Hematopoietic multipotent progenitor cell treated with erythropoietin and hydrocortisone succinate and interleukin-3 and kit ligand, for 4 days (in vitro differentiated cells): ENCODE results near the gene SGCD.

ENCODE experiments used
- DNase-seq: peaks from one replicate; pipeline ENCODE4 v3.0.0-alpha.2; 2015

The SGCD gene

DNA sequence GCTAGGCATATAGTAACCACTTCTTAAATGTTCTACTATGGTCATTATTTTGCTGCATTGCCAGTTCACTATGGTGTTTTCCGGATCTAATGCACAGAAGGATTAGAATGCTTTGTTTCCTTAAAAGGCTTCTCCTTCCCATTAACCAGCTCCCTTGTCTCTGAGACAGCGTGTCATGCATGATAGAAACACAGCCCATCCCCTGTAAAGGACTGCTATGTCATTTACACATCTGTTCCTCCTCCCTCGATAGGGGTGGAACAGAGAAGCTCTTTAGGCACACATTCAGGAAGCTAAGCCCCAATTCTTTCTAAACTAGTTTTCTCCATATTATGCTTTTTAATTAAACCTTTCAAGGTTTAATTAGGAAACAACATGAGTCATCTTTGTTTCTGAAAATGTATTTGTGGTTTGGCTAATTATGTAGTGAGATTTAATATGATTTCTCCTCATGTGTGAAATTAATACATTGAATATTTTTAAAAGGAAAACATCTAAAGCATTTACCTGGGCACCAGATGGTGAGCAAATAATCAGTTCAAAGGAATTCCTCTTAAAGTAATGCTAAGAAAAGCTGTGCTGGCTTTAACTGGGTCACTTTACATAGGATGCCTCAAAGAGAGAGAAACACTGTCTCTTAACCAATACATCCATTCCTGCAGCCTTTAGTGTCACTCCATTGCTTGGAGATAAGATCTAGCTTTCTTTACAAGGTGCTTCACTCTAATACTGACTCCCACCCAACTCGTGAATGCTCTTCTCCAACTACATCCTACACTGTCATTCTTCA is 389.8 kb downstream of the SGCD start:
- no peak for DNase-seq

DNA sequence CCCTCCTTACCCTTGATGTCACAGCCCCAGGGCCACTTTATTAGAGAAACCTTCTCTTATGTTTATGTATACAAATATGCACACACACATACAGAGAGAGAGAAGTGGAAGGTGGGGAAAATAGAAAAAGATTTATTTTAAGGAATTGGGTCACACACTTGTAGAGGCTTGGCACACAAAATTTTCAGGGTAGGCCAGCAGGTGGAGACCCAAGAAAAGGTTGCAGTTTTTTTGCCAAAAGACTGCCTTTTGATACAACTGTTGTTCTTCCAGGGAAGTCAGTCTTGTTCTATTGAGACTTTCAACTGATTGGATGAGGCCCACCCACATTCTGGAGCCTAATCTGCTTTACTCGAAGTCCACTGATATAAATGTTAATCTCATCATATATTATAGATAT is 392.0 kb downstream of the SGCD start:
- DNase-seq: no peak

DNA sequence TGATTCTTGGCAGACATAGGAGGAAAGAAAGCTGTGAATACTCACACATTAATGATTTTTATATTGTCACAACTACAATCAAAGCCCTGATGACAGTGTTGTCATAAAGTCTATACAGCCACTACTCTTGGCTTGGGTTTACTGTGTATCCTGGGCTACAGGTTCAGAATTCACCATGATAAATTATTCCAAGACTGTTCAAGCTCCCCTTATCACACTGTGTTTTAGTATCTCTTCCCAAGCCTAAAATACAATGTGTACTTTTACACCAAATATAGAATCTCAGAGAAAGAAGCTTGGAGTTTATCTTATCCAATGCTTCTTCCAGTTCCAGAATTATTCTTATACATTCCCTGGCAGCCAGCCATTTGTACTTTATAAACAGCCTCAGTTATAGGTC is 395.4 kb downstream of the SGCD start:
- no peak for DNase-seq

DNA sequence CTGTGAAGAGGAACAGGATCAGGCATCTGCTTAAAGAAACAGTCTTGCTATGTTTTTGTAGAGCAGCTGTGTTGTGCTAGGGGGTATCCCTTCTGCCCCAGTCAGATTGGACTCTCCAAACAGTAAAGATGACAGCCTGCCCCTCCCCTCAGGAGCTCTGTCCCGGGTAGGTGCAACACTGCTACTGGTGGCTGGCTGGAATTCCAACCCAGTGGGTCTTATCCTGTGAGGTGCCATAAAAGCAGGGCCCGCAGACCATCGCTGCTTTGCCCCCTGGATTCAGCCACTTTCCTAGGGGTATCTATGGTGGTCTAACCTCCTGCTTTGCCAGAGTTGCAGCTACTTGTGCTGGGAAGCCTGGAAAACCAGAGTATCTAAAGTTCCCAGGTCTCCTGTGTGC is 408.5 kb downstream of the SGCD start:
- no peak for DNase-seq

DNA sequence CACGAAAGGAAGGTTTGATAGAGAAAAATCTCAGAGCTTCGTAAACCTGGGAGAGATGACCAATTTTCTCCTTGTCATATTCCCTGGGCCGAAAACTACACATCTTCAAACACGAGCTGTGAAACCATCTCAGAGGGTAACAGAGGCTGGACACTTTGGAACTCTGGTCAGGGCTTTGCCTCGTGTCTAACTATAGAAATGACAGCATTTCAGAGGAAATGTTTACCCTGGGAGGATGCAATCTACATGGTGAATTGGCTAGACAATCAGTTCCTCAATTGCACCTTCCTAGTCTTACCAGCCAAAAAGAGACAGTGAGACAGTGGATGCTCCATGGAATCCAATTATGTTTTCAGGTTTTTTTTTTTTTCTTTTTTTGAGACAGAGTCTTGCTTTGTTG is 414.6 kb downstream of the SGCD start:
- no peak for DNase-seq

DNA sequence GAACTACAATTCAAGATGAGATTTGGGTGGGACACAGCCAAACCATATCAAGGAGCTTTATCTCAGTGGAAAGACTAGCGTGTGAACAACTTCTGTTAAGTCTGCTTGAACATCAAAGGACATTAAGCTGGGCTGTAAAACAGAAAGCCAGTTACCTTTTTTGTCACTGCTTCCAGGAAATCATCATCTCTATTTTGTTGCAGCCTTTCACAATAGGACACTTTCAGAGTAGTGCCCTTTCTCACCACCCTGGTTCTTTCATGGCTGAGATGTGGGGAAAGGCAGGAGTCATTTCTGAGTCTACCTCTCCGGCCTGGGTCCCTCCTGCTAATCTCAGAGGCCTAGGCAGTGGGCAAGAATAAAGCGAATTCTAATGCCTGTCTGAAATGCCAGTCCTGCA is 426.9 kb downstream of the SGCD start:
- DNase-seq: no peak

DNA sequence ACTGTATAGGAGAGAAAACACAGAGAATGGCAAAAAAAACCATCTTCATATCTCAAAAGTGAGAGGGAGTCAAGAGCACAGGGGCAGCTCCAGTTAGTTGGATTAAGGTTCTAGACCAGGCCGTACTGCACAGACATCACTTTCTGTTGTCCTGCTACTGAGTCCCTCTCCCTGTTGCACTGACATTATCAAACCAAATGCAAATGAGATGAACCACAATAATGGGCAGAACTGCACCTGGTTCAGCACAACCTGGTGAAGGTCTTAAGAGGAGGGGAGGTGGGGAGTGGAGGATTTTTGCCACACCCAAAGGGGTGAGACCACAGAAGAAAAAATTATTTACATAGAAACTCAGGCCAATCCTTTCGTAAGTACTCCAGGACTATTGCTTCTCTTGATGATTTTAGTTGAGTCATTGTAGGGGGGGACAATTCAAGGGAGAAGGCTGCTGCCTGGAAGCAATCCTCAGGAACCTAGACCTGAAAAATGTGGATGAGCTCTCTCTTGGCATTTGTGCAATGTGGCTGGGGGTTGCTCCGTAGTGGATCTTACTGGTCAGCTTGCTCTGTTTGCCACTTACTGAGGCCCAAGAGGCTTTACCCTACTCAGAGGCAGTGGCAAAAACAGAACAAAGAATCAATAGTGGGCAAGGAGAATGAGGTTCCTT is 428.6 kb downstream of the SGCD start:
- no peak for DNase-seq

DNA sequence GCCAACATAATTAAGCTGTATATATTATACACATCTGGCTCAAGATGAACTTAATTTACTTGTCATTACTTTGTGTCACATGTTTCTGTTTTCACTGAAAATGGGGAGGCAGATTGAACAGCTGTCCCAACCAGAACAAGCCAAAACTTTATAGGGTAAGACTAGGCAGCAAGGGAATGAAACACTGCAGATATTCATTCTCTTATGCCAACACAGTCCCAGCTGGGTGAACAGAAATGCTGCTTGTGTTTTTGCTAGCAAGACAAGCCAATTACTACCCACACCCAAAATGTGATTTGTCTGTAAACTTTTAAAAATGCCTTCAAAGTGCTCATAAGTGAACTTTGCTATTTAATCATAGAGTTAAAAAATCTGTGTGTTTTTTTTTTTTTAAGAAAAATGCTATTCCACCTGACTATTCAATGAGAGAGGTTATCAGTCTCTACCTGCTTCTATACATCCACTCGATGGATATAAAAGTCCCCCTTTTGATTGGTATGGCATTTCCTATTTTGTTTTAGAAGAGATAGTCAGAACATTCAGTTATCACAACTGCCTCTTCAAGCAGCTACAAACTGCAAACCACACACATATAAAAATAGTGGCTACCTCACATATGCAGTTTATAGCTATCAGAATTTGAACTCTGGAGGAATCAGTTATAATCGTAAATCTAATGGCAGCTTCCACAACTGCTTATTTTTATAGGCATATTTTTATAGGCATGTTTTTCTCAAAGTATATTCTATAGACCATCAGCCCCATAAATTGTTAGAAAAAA is 431.2 kb downstream of the SGCD start:
- DNase-seq: no peak

DNA sequence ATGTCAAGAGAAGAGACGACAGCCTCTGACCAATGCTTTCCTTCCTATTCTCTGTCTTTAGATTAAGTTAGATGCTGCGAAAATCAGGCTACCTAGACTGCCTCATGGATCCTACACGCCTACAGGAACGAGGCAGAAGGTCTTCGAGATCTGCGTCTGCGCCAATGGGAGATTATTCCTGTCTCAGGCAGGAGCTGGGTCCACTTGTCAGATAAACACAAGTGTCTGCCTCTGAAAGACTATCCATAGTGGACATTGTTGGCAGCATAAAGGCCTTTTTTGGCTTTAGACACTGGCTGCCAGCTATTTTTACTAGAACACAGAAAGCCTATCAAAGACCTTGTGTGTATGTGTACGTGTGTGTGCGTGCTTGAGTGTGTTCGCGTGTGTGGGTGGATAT is 432.2 kb downstream of the SGCD start:
- no peak for DNase-seq

DNA sequence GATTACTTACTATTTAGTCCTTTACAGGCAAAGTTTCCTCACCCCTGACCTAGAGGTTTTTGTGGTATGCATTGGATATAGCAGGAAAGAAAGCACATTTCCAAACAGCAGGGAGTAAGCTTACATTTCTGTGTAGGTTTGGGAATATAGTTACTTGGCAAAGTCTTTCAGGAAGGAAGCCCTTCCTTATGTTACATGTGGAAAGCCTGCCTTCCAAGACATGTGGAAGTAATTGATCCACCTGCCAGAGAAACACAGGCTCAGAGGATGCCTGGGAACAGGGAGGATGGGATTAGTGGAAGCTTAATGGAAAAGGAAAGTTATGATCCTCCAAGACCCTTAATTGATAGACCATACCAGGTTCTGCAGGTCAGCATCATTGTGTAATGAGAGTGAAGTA is 435.8 kb downstream of the SGCD start:
- no peak for DNase-seq

DNA sequence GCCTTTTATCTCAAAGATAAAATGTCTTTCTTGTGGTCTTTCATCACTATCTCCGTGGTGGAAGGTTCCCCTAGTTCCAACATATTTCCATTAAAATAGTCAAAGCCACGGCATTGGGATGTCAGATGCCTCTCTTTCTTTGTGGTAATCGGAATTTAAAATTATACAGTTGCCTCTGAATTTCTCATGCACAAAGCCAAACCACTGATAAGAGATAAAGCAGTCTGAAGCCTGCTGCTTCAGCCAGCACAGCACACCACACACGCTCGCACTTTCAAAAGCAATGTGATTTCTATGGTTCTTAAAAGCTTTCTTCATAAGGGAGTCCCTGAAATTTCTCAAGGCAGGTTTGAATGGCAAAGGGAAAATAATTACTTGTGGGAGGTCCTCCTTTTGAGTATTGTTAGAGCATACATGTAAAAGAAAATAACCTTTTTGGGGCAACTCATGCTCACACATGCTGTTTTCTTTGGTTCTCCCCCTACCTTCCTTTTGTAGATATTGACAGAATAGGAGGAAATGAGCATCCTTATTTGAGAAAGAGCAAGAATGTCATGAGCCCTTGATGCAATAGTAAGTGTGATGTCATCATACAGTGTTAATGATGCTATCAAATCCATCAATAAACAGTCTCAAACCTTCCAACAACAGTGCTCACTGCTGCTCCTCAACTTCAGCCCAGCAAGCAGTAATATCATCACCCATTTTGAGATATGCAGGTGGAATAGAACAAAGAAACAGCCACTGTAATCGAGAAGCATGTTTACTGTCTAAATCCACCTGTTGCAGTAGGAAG is 437.4 kb downstream of the SGCD start:
- DNase-seq: no peak

DNA sequence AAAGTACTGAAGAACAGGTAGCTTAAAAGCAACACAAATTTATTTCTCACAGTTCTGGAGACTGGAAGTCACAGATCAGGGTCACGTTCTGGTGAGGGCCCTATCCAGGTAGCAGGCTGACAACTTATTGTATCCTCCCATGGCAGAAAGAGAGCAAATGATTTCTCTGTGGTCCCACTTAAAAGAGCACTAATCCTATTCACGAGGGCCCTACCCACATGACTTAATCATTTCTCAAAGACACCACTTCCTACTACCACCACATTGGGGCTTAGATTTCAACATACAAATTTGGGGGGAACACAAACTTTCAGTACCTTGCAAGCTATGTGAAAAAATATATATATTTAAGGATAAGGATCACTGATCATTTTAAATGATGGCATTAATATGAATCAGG is 447.3 kb downstream of the SGCD start:
- no peak for DNase-seq

DNA sequence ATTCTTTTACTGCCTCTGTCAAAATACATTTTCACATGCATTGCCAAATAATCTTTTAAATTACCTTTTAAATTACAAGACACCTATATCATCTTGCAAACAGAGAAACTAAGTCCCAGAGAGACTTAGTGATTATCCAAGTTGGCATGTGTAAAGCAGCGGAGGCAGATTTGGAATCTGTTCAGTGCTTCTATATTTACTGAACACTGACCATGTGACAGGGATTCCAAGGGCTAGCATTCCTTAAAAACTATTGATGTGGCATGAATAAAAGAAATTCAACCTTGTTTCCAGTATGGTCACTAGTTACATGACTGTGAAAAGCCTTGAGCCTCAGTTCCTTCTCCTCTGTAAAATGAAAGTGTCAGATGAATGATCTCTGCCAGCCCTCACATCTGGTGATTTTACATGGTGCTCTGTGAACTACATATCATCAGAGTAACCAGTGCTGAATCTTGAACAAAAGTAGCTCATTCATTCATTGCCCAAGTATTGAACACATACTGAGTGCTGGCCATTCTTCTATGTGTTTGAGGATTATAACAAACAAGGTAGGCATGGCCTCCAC is 451.3 kb downstream of the SGCD start:
- DNase-seq: no peak

DNA sequence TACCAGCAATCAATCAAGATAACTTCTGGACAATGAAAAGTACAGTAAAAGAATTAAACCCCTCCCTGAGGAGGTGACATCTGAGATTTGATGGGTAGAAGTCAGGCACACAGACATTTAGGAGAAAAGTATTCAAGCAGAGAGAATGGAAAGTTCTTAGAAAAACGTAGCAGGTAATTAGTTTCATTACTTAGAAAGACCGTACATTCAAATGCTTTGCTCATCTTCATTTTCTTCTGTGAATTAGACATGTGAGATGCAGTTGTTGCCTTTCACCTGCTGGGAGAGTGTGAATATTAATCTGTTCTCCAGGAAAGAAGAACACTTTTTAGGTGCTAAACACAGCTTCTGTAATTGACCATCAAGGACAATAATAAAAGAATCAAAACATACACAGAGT is 451.8 kb downstream of the SGCD start:
- no peak for DNase-seq

DNA sequence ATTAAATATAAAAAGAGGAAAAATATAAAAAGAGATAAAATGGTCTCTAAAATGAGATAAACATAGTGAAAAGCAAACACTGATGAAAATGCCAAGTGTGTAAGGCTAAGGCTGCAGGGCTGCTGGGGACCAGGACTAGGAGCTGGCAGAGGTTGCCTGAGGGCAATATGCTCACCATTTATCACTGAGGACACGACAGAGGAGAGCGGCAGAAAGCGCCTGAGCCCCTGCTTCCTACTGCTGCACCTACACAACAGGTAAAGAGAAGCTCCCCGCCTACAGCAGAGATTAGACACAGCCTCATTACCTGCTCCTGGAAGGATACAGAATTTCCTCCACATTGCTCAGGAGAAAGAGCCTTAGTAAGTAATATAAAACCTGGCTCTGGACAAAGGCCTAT is 452.5 kb downstream of the SGCD start:
- no peak for DNase-seq

DNA sequence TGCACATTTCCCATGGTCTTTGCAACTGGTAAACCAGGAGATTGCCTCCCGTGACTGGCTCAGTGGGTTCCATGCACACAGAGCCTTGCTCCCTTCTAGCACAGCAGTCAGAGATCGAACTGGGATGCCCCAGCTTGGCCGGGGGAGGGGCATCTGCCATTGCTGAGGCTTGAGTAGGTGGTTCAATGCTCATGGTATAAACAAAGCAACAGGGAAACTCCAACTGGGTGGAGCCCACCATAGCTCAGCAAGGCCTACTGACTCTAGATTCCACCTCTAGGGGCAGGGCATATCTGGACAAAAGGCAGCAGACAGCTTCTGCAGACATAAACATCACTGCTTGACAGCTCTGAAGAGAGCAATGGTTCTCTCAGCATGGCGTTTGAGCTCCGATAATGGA is 456.1 kb downstream of the SGCD start:
- DNase-seq: no peak

DNA sequence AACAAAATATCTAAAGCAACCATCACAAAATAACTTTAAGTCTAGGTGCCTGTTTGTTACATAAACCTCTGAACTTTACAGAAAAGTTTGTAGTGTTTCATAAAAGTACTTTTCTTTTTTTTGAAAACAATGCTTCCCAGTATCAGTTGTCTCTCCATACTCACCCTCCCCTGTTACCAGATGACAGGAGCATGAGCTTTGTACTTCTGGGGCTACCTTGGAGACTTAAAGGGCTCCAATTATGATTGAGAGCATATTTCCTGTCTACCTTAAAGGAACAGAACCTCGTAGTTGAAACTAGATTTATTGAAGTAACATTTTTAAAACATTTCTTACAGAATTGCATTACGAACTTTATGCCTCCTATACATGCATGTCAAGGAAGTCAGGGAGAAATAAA is 467.7 kb downstream of the SGCD start:
- no peak for DNase-seq

DNA sequence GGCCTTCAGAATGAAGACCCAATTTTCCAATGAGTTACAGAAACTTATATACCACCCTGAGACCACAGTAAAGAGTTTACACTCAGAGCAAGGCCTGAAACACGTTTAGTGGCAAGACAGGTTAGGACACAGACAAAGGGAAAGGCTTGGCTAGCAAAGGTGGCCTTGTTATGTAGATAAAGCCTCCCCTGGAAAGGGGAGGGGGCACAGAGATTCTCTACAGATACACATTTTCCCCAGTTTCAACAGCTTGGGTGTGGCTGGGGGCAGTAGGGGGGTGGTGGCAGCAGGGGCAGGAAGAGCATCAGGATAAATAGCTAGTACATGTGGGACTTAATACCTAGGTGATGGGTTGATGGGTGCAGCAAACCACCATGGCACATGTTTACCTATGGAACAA is 471.2 kb downstream of the SGCD start:
- no peak for DNase-seq

DNA sequence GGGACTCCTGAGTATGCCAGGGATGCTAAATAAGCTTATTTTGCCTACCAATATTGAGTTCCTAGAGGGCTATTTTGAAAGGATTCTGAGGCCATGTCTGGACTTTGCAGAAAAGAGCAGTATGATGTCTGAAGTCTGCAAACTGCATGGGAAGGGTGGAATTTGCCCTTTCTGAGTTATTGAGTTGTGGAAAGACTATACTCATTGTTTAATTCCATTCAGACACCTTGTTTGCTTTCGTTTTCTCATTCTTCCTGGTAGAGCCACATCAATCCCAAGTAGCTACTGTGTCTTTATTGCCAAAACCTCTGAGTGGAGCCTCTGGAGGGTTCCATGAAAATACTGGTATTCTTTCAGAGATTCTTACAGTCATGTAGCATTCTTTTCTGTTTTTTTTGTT is 472.2 kb downstream of the SGCD start:
- DNase-seq: no peak

DNA sequence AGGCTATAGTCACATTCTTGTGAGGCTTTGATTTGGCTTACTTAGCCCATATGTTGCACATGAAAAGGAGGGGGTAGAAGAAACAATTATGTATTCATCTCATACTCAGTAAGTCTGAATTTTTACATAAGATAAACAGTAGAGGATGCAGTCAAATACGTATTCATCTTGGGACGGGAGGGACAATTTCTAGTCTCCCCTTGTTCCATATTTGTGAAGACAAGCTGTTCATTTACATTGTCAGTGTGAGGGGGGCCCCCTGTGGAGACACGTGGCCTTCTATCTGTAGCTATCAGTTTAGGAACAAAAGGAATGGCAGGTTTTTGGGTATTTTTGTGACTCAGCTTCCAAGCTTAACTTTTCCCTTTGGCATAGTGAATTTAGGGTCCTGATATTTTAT is 474.0 kb downstream of the SGCD start:
- DNase-seq: no peak

DNA sequence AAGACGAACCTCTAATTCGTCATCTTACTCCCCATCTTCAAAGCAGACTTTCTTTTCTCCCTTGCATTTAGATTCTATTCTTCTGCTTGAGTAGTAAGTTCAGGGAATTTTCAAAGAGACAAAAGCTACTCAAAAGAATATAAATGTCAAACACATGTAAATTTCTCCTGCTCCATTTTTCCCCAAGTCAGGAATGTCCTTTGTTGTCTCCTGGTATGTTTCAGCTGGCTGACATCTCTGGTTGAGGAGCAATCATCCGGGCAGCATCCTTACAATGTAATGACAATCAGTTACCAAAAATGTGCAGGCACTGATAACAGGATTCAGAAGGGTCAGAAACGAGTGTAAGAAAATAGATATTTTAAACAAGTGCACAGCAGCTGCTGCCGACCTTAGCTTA is 475.5 kb downstream of the SGCD start:
- no peak for DNase-seq

DNA sequence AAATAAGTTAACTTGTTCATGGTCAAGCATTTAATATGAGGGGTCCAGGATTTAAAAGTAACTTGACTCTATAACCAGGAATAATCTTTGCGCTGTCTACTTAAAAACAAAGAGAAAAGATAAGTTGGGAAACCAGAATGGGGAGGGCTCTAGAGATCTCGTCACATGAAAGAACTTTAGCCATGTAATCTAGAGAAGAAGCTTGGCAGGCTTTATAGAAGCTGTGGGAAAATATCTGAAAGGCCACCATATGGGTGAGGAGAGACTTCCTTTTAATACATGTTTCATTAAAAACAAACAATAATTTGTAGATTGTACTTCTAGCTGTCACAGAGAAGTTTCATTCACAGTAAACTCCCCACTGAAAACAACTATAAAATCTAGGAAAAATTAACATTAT is 476.4 kb downstream of the SGCD start:
- no peak for DNase-seq

DNA sequence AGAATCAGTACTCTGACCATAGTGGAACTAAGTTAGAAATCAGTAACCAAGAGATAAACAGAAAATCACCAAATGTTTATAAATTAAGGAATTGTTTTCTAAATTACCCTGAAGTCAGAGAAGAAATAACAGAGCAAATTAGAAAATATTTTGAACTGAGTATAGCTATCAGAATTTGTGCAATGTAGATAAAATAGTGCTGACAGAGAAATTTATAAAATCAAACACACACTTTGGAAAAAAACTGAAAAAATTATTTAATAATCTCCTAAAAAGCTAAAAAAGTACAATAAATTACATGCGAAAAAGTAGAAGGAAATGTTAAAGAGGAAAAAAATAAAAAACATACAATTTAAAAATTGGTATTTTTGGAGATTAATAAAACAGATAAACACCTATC is 486.0 kb downstream of the SGCD start:
- no peak for DNase-seq
